ENCODE measurements around the gene PP2D1. TPM values are rescaled to one million over a fixed set of nuclear protein-coding genes. Genes with fewer than 3 reads are reported as not detected.

Gene PP2D1
- total RNA-seq, 1 experiment from 2014 or later = not detected

- Histone ChIP-seq H3K4me3 (replicated peaks in 1 of 2; ENCODE audit: low read depth in 1 of 2, low read length in 2 of 2) (no peak overlapping the region), H3K4me2 (ENCODE audit: low read length) (no peak overlapping the region)
These were observed 3.4 kb downstream of the PP2D1 start for GRCh38 chr3:20008646-20009045.

More at GRCh38 chr3:20008646-20009045, 3.4 kb downstream of the PP2D1 start:
- no peaks in the 10 kb centered on the region for H3K4me1 ChIP-seq (ENCODE audit: control insufficient read depth in 1 of 2, insufficient read depth in 2 of 2, low read length in 2 of 2)
- no peak overlapping the region for H3K27ac ChIP-seq (ENCODE audit: low read depth, low read length)
- H3K9me3 ChIP-seq (ENCODE audit: control insufficient read depth in 1 of 2, insufficient read depth in 1 of 2, low read depth in 1 of 2, low read length in 2 of 2) = no peaks in the 10 kb centered on the region
- intact Hi-C loops (cut with micrococcal nuclease) = no loop called here
- DNase-seq (ENCODE audit: low read depth, low spot score) (no peak), ATAC-seq (no peak)
- no peak overlapping the region for H3K9ac ChIP-seq (ENCODE audit: low read length)
- H3K27me3 ChIP-seq (ENCODE audit: insufficient read depth, low read length) = no peaks in the 10 kb centered on the region
- no peaks in the 10 kb centered on the region; a peak in 1 of 4 replicates for H3K36me3 ChIP-seq (ENCODE audit: control insufficient read depth in 1 of 2, insufficient read depth in 2 of 2, low read length in 2 of 2)
- BruUV-seq (replicated peaks) = no TSS peak
- POLR2A ChIA-PET = no interaction called here
- H4K20me1 ChIP-seq (ENCODE audit: insufficient read depth) = no peaks in the 10 kb centered on the region
- RAD21 ChIA-PET (ENCODE audit: low non-redundant PET in 1 of 2, low total read pairs in 2 of 2, uncharacterized antibody in 2 of 2, unreplicated experiment in 2 of 2) = no interaction called here
- H3K79me2 ChIP-seq (ENCODE audit: insufficient read depth, low read length) = no peaks in the 10 kb centered on the region
- H2AFZ ChIP-seq (ENCODE audit: low read depth, low read length, poor library complexity, severe bottlenecking) = no peak overlapping the region
- H3K9me2 ChIP-seq (ENCODE audit: insufficient read depth) = no peaks in the 10 kb centered on the region
- CTCF ChIA-PET = no interaction called here
- TF ChIP-seq EZH2phosphoT487 (IDR thresholded peaks at IDR 0.05; ENCODE audit: borderline replicate concordance) (no peak), CEBPB (IDR thresholded peaks at IDR 0.05; ENCODE audit: low read depth) (no peak), REST (IDR thresholded peaks at IDR 0.05; ENCODE audit: low read depth) (no peak), SP1 (IDR thresholded peaks at IDR 0.05; ENCODE audit: low read depth) (no peak), JUND (IDR thresholded peaks at IDR 0.05) (no peak), MAX (IDR thresholded peaks at IDR 0.05) (no peak), FOSL1 (IDR thresholded peaks at IDR 0.05; ENCODE audit: low read depth) (no peak), EZH2 (IDR thresholded peaks at IDR 0.05) (no peak), ZNF274 (IDR thresholded peaks at IDR 0.05; ENCODE audit: low read depth, low read length) (no peak), EGR1 (IDR thresholded peaks at IDR 0.05; ENCODE audit: low read depth) (no peak), TCF7L2 (IDR thresholded peaks at IDR 0.05; ENCODE audit: borderline replicate concordance, extremely low read depth, insufficient read depth, insufficient read length) (no peak), SIN3A (IDR thresholded peaks at IDR 0.05; ENCODE audit: low read depth) (no peak), POLR2AphosphoS5 (IDR thresholded peaks at IDR 0.05; ENCODE audit: low read depth, low read length) (no peak), CBX3 (IDR thresholded peaks at IDR 0.05; ENCODE audit: low read depth) (no peak), ELF1 (IDR thresholded peaks at IDR 0.05; ENCODE audit: borderline replicate concordance, low read depth) (no peak), RAD21 (IDR thresholded peaks at IDR 0.05; ENCODE audit: low read depth) (no peak), POLR2A (IDR thresholded peaks at IDR 0.05; ENCODE audit: borderline replicate concordance, extremely low read depth, insufficient read depth, insufficient read length) (no peak)
